Stimulated activated naive CD4-positive, alpha-beta T cell treated with Interleukin-2 at 50 U/mL for 16 hours (primary cell): Measurements from ENCODE around the gene U2SURP.
A peak's percentile ranks its signal among the peaks of the same experiment; 100 is the strongest.
"Not testable (repeated sequence)": the region's sequence is repeated elsewhere in the genome, so short reads cannot be mapped to it uniquely, and the experiment has no call there.

Experiments used
- DNase-seq: peaks from one replicate; lab custom pipeline; 2025; lab: John Stamatoyannopoulos, UW

U2SURP gene

GRCh38 chr3:142976621-142977398 lies 24.6 kb upstream of the U2SURP start:
- no peak for DNase-seq

GRCh38 chr3:142977399-142977728 lies 24.0 kb upstream of the U2SURP start:
- DNase-seq, result no peak

- no peak for DNase-seq
Observed at GRCh38 chr3:142981108-142981507, 20.3 kb upstream of the U2SURP start.

GRCh38 chr3:142982038-142982773 lies 19.2 kb upstream of the U2SURP start:
- DNase-seq, result no peak

- no peak for DNase-seq
Observed at GRCh38 chr3:142983318-142983717, 18.1 kb upstream of the U2SURP start.

GRCh38 chr3:142984255-142984654 lies 17.1 kb upstream of the U2SURP start:
- DNase-seq, result no peak

GRCh38 chr3:142987080-142987700 lies 14.2 kb upstream of the U2SURP start:
- no peak for DNase-seq

- no peak for DNase-seq
Observed at GRCh38 chr3:142987707-142988106, 13.7 kb upstream of the U2SURP start.

GRCh38 chr3:142988221-142988620 lies 13.1 kb upstream of the U2SURP start:
- not testable (repeated sequence) for DNase-seq

GRCh38 chr3:142988826-142989225 lies 12.5 kb upstream of the U2SURP start:
- not testable (repeated sequence) for DNase-seq

- DNase-seq, result no peak
Observed at GRCh38 chr3:142990721-142991120, 10.6 kb upstream of the U2SURP start.

- DNase-seq, result no peak
Observed at GRCh38 chr3:142992323-142992722, 9.0 kb upstream of the U2SURP start.

- DNase-seq, result peak; percentile 45
Observed at GRCh38 chr3:142993958-142994442, 7.4 kb upstream of the U2SURP start.

- DNase-seq, result no peak
Observed at GRCh38 chr3:142997330-142997729, 4.0 kb upstream of the U2SURP start.

GRCh38 chr3:142998439-142998838 lies 2.9 kb upstream of the U2SURP start:
- no peak for DNase-seq

- no peak for DNase-seq
Observed at GRCh38 chr3:142999881-143000280, 1.5 kb upstream of the U2SURP start.

- no peak for DNase-seq
Observed at GRCh38 chr3:143000528-143000927, 842 bp upstream of the U2SURP start.

GRCh38 chr3:143001034-143001368 lies 369 bp upstream of the U2SURP start:
- DNase-seq, result peak; percentile 75

- peak; percentile 18 for DNase-seq
Observed at GRCh38 chr3:143002083-143002712, 828 bp downstream of the U2SURP start.

GRCh38 chr3:143002727-143003126 lies 1.4 kb downstream of the U2SURP start:
- DNase-seq, result no peak

GRCh38 chr3:143004823-143005222 lies 3.5 kb downstream of the U2SURP start:
- no peak for DNase-seq

GRCh38 chr3:143010024-143010423 lies 8.7 kb downstream of the U2SURP start:
- DNase-seq, result no peak

- DNase-seq, result no peak
Observed at GRCh38 chr3:143011705-143012104, 10.3 kb downstream of the U2SURP start.
